Activated CD4-positive, CD25-positive, alpha-beta regulatory T cell (primary cell): Measurements from ENCODE around the gene ETFDH.
"Not testable (repeated sequence)": the region's sequence is repeated elsewhere in the genome, so short reads cannot be mapped to it uniquely, and the experiment has no call there.

Experiments used
- DNase-seq, 4 experiments: peaks; one replicate each; lab custom pipeline; 2025; lab: John Stamatoyannopoulos, UW

The ETFDH gene

GRCh38 chr4:158678767-158679166, 6.7 kb downstream of the ETFDH start:
- no peak for DNase-seq

- no peak for DNase-seq
These were observed 9.5 kb downstream of the ETFDH start for GRCh38 chr4:158681629-158682028.

GRCh38 chr4:158682066-158682465, 10.0 kb downstream of the ETFDH start:
- DNase-seq, result no peak

GRCh38 chr4:158688813-158689212, 16.7 kb downstream of the ETFDH start:
- no peak for DNase-seq

GRCh38 chr4:158704274-158704673, 32.2 kb downstream of the ETFDH start:
- no peak for DNase-seq

- DNase-seq, result no peak
These were observed 38.7 kb downstream of the ETFDH start for GRCh38 chr4:158710814-158711213.

- not testable (repeated sequence) for DNase-seq
These were observed 40.5 kb downstream of the ETFDH start for GRCh38 chr4:158712622-158713021.

- DNase-seq, result no peak
These were observed 42.8 kb downstream of the ETFDH start for GRCh38 chr4:158714937-158715336.

- no peak for DNase-seq
These were observed 43.7 kb downstream of the ETFDH start for GRCh38 chr4:158715802-158716201.

GRCh38 chr4:158721680-158722079, 49.6 kb downstream of the ETFDH start:
- no peak for DNase-seq

GRCh38 chr4:158722291-158722916, 50.3 kb downstream of the ETFDH start:
- no peak for DNase-seq

GRCh38 chr4:158722917-158723793, 51.1 kb downstream of the ETFDH start, which contains the start of gene PPID:
TSS of gene PPID (minus strand) at chr4:158723396. CDS start at chr4:158723288, 108 bp downstream.
- peak; percentile 52 to 69 (median 64) for DNase-seq

GRCh38 chr4:158724637-158725036, 52.5 kb downstream of the ETFDH start:
- DNase-seq, result no peak

GRCh38 chr4:158726633-158727032, 54.5 kb downstream of the ETFDH start:
- DNase-seq, result no peak

GRCh38 chr4:158728236-158728635, 56.1 kb downstream of the ETFDH start:
- DNase-seq, result no peak

- peak in 2 of 4 experiments; percentile 7 to 14 for DNase-seq
These were observed 57.8 kb downstream of the ETFDH start for GRCh38 chr4:158729716-158730559.

GRCh38 chr4:158738866-158739265, 66.8 kb downstream of the ETFDH start:
- DNase-seq, result no peak

- DNase-seq, result no peak
These were observed 67.5 kb downstream of the ETFDH start for GRCh38 chr4:158739600-158739999.

- no peak for DNase-seq
These were observed 69.4 kb downstream of the ETFDH start for GRCh38 chr4:158741326-158742021.

GRCh38 chr4:158746537-158746936, 74.4 kb downstream of the ETFDH start:
- DNase-seq, result not testable (repeated sequence)

- DNase-seq, result no peak
These were observed 78.3 kb downstream of the ETFDH start for GRCh38 chr4:158750379-158750778.
